Osteocyte (in vitro differentiated cells): ENCODE data around the gene LDHAL6A. TPM values are rescaled to one million over a fixed set of nuclear protein-coding genes. Genes with fewer than 3 reads are reported as not detected.
A peak's percentile ranks its signal among the peaks of the same experiment; 100 is the strongest.

Experiments
- DNase-seq: peaks from one replicate; pipeline ENCODE4 v3.0.0; 2021; ENCODE audit warnings: mixed read lengths; ENCODE audit not compliant: unreplicated experiment; ENCODE audit errors: extremely low spot score
- H3K27ac Mint-ChIP-seq: one replicate; pipeline ENCODE4 v1.8.0; 2021; ENCODE audit warnings: mild to moderate bottlenecking, mixed read lengths; ENCODE audit not compliant: unreplicated experiment
- H3K27me3 Mint-ChIP-seq: one replicate; pipeline ENCODE4 v1.8.0; 2021; ENCODE audit warnings: mixed read lengths; ENCODE audit not compliant: unreplicated experiment
- H3K36me3 Mint-ChIP-seq: one replicate; pipeline ENCODE4 v1.8.0; 2021; ENCODE audit warnings: mixed read lengths; ENCODE audit not compliant: unreplicated experiment
- H3K4me1 Mint-ChIP-seq: one replicate; pipeline ENCODE4 v1.8.0; 2021; ENCODE audit warnings: mixed read lengths; ENCODE audit not compliant: unreplicated experiment
- H3K4me3 Mint-ChIP-seq: one replicate; pipeline ENCODE4 v1.8.0; 2021; ENCODE audit warnings: mild to moderate bottlenecking, moderate library complexity, mixed read lengths; ENCODE audit not compliant: unreplicated experiment
- H3K9me3 Mint-ChIP-seq: one replicate; pipeline ENCODE4 v1.8.0; 2021; ENCODE audit warnings: mixed read lengths; ENCODE audit not compliant: unreplicated experiment
- CTCF ChIP-seq: fragments of 200-600 bp; sonication (generic); IDR thresholded peaks from 2 replicates; pipeline ENCODE4 v1.5.0; 2021; ENCODE audit warnings: antibody characterized with exemption, mild to moderate bottlenecking, moderate library complexity
- total RNA-seq: library from RNA; stranded (reverse); gene quantifications from 2 replicates; pipeline ENCODE4 v1.2.1, GENCODE V29; 2021

LDHAL6A gene
- total RNA-seq, 1 donor from 2014 or later = not detected

- Mint-ChIP-seq H3K9me3 (no peaks in the 10 kb centered on the region), H3K27ac (peak overlapping the region; percentile 54), H3K36me3 (no peaks in the 10 kb centered on the region), H3K4me3 (no peak overlapping the region), H3K4me1 (peaks cover 9% of the 10 kb centered on the region), H3K27me3 (no peaks in the 10 kb centered on the region)
- no peak for DNase-seq
- TF ChIP-seq CTCF = no peak
Observed at GRCh38 chr11:18420067-18420466, 35.6 kb upstream of the LDHAL6A start.

DNA sequence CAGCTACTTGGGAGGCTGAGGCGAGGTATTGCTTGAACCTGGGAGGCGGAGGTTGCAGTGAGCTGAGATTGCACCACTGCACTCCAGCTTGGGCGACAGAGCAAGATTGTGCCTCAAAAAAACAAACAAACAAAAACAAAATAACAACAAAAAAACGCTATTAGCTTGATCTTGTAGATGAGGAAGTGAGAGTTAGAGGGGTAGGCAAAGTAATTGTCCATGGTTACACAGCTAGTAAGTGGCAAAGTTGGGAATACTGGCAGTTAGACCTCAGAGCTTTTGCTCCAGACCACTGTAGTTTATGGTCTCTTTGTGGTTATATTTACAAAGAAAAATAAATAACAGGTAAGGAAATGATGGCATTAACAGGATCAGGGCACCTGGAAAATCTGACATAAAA, 28.4 kb upstream of the LDHAL6A start:
- H3K27ac Mint-ChIP-seq = no peak overlapping the region

GRCh38 chr11:18429332-18429731, 26.3 kb upstream of the LDHAL6A start:
- no peaks in the 10 kb centered on the region for H3K27me3 Mint-ChIP-seq
- no peaks in the 10 kb centered on the region for H3K4me1 Mint-ChIP-seq
- no peak overlapping the region for H3K4me3 Mint-ChIP-seq
- no peaks in the 10 kb centered on the region for H3K9me3 Mint-ChIP-seq
- no peak for TF ChIP-seq CTCF
- H3K36me3 Mint-ChIP-seq = peaks cover 3% of the 10 kb centered on the region
- DNase-seq = no peak
- H3K27ac Mint-ChIP-seq = no peak overlapping the region

More for the DNA sequence above, 28.4 kb upstream of the LDHAL6A start:
- Mint-ChIP-seq H3K9me3 (no peaks in the 10 kb centered on the region), H3K27me3 (no peaks in the 10 kb centered on the region), H3K4me1 (no peaks in the 10 kb centered on the region), H3K4me3 (no peak overlapping the region), H3K36me3 (peaks cover 3% of the 10 kb centered on the region)
- no peak for DNase-seq
- TF ChIP-seq CTCF = no peak

- H3K9me3 Mint-ChIP-seq = peaks cover 6% of the 10 kb centered on the region
- TF ChIP-seq CTCF = no peak
- H3K4me1 Mint-ChIP-seq = no peaks in the 10 kb centered on the region
- DNase-seq = no peak
- H3K36me3 Mint-ChIP-seq = no peaks in the 10 kb centered on the region
- no peak overlapping the region for H3K4me3 Mint-ChIP-seq
- no peaks in the 10 kb centered on the region for H3K27me3 Mint-ChIP-seq
- no peak overlapping the region for H3K27ac Mint-ChIP-seq
Observed at GRCh38 chr11:18438691-18439090, 17.0 kb upstream of the LDHAL6A start.

- Mint-ChIP-seq H3K27ac (no peak overlapping the region), H3K36me3 (no peaks in the 10 kb centered on the region), H3K9me3 (no peaks in the 10 kb centered on the region), H3K4me3 (no peak overlapping the region), H3K27me3 (no peaks in the 10 kb centered on the region), H3K4me1 (peaks cover 4% of the 10 kb centered on the region)
- DNase-seq = no peak
- TF ChIP-seq CTCF = no peak
Observed at GRCh38 chr11:18449251-18449650, 6.4 kb upstream of the LDHAL6A start.
